ENCODE data around the gene PLXDC2. TPM values are rescaled to one million over a fixed set of nuclear protein-coding genes. Genes with fewer than 3 reads are reported as not detected.

PLXDC2 gene
- total RNA-seq, 1 donor from 2014 or later, result 143 TPM

- DNase-seq (no peak), ATAC-seq (no peak)
- Histone ChIP-seq H3K27ac (no peak overlapping the region), H3K9me3 (no peaks in the 10 kb centered on the region), H3K4me1 (no peaks in the 10 kb centered on the region), H3K36me3 (no peaks in the 10 kb centered on the region), H3K4me3 (no peak overlapping the region), H3K27me3 (ENCODE audit: low read depth) (no peaks in the 10 kb centered on the region)
- TF ChIP-seq CTCF (IDR thresholded peaks at IDR 0.05), result no peak
- intact Hi-C loops (cut with DNase I), result no loop called here
Observed at GRCh38 chr10:19788902-19789301, 27.3 kb upstream of the PLXDC2 start.

DNA sequence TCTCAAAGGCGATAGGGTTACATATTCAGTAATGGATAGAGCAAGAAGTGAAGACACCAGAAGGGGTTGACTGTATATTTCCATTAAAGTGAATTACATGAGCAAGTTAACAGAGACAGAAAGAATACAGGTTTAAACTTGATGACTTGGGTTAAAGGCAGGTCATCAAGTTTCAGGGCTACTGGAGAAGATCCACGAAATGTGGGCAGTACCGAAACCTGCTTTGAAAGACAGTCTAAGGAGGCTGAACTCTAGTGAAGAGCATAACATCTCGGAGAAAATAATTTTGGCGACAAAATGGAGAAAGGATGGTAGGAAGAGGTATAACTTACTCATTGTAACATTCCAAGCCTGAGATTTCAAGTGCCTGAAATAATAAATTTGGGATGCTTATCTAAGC, 26.6 kb upstream of the PLXDC2 start:
- DNase-seq, result no peak
- Histone ChIP-seq H3K27me3 (ENCODE audit: low read depth) (no peaks in the 10 kb centered on the region), H3K4me1 (no peaks in the 10 kb centered on the region), H3K27ac (no peak overlapping the region), H3K9me3 (no peaks in the 10 kb centered on the region), H3K4me3 (no peak overlapping the region), H3K36me3 (no peaks in the 10 kb centered on the region)
- TF ChIP-seq CTCF (IDR thresholded peaks at IDR 0.05), result no peak
- intact Hi-C loops (cut with DNase I), result no loop called here
- ATAC-seq, result no peak

DNA sequence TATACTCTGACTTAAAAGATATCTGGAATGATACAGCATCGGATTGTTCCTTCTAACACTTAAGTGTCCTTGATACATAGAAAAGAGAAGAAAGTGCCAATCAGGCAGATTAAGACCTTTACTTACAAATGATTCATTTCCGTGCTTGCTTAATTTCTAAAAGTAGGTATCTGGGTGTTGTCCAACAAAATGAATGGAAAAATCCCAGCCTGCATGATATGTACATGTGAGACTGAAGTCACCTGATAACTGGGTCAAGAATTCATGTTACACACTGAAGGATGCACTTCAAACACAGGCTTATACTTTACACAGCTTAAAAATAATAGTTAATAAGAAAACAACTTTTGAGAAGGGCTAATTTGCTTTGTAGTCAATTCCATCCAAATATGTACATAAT, 25.2 kb upstream of the PLXDC2 start:
- no peak for TF ChIP-seq CTCF (IDR thresholded peaks at IDR 0.05)
- intact Hi-C loops (cut with DNase I), result no loop called here
- Histone ChIP-seq H3K27ac (no peak overlapping the region), H3K27me3 (ENCODE audit: low read depth) (no peaks in the 10 kb centered on the region), H3K36me3 (no peaks in the 10 kb centered on the region), H3K9me3 (no peaks in the 10 kb centered on the region), H3K4me1 (no peaks in the 10 kb centered on the region), H3K4me3 (no peak overlapping the region)
- DNase-seq (no peak), ATAC-seq (peak; percentile 54 to 60)

DNA sequence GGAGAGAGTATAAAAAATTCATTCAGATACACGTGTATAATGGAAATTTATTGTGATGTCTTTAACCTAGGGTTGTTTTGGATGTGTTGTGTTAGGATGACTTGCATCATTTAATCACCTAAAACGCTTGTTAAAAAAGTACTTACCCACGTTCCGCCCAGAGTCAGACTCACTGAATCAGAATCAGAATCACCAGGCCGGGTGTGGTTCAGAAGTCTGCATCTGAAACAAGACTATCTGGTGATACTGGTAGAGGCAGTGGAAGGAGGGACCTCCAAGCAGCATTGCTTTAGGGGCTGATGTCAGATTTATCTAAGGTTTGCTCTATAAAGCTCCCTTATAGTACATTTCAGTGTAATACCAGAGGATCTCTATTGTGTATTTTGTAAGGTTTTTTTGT, 20.5 kb upstream of the PLXDC2 start:
- Histone ChIP-seq H3K27me3 (ENCODE audit: low read depth) (no peaks in the 10 kb centered on the region), H3K4me3 (no peak overlapping the region), H3K9me3 (no peaks in the 10 kb centered on the region), H3K27ac (no peak overlapping the region), H3K36me3 (no peaks in the 10 kb centered on the region), H3K4me1 (no peaks in the 10 kb centered on the region)
- no peak for TF ChIP-seq CTCF (IDR thresholded peaks at IDR 0.05)
- ATAC-seq (no peak), DNase-seq (no peak)
- intact Hi-C loops (cut with DNase I), result no loop called here

DNA sequence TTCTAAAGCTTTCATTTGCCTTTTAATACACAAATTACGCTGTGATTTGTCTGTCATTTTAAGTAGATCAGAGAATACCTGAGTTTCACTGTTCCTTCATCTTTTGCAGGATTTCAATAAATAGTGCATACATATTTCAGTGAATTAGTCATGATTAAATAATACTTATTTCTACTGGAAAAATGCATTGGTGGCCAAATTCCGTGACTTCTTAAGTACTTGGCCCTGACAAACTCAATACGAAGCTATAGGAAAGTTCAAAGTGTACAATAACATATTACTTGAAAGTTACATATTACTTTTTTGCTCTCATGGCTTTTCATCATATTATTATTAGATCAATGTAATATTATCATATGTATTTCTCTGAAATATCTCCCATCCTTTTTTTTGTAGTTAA, 16.1 kb upstream of the PLXDC2 start:
- Histone ChIP-seq H3K36me3 (no peaks in the 10 kb centered on the region), H3K4me3 (no peak overlapping the region), H3K4me1 (no peaks in the 10 kb centered on the region), H3K9me3 (no peaks in the 10 kb centered on the region), H3K27ac (no peak overlapping the region), H3K27me3 (ENCODE audit: low read depth) (no peaks in the 10 kb centered on the region)
- no peak for ATAC-seq
- TF ChIP-seq CTCF (IDR thresholded peaks at IDR 0.05), result no peak
- DNase-seq, result no peak
- intact Hi-C loops (cut with DNase I), result no loop called here

DNA sequence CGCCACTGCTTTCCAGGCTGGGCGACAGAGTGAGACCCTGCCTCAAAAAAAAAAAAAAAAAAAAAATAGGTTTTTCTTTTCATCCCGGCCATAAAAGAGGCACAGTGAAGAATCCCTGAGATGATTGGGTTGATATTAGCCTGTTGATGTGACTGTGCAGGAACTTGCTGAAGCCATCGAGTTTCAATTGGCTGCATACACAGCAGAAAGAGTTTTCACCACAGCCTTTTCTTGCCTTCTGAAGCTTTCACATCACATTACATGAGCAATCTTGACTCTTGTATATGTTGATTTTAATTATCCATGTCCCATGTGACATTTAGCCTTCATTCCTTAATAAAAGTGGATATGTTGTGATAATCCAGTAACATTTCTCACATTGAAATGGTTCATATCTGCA, 14.9 kb upstream of the PLXDC2 start:
- H3K36me3 ChIP-seq, result no peaks in the 10 kb centered on the region
- H3K27me3 ChIP-seq (ENCODE audit: low read depth), result no peaks in the 10 kb centered on the region
- H3K9me3 ChIP-seq, result no peaks in the 10 kb centered on the region
- H3K4me3 ChIP-seq, result no peak overlapping the region
- intact Hi-C loops (cut with DNase I), result no loop called here
- DNase-seq, result no peak
- ATAC-seq, result no peak
- no peak overlapping the region for H3K27ac ChIP-seq
- TF ChIP-seq CTCF (IDR thresholded peaks at IDR 0.05), result no peak
- no peaks in the 10 kb centered on the region for H3K4me1 ChIP-seq

All from lower lobe of right lung (tissue), 2 donors.